Measurements from ENCODE around the gene THEMIS.

THEMIS gene

DNA sequence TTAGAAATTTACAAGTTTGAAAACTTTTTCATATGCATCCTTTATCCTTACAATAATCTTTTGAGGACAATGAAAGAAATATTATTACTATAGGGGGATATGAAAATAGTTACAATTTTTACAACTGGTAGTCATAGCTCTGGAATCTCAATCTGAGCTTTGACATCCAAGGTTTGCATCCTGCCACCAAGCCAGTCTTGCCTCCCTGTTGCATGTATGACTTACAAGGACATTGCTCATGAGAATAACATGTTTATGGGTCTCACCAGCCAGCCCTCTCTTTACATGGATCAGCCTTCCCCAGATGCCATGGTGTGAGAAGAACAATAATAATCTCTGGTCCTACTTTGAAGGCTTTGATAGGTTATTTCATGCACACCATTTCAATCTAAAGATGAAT lies 67.5 kb downstream of the THEMIS start:
- H3K36me3 ChIP-seq (ENCODE audit: control insufficient read depth, insufficient read depth, low read length, severe bottlenecking) = no peaks in the 10 kb centered on the region
- H3K9me3 ChIP-seq (ENCODE audit: control insufficient read depth, low read length) = no peaks in the 10 kb centered on the region
- H3K9ac ChIP-seq (ENCODE audit: low read length) = no peak overlapping the region
- no peaks in the 10 kb centered on the region for H3K27me3 ChIP-seq (replicated peaks; ENCODE audit: control insufficient read depth, insufficient read depth, low read length)
- peaks cover 7% of the 10 kb centered on the region for H3K4me1 ChIP-seq (ENCODE audit: control insufficient read depth, insufficient read depth, low read length)
- no peak overlapping the region for H3K4me3 ChIP-seq (ENCODE audit: low read length)
- DNase-seq (ENCODE audit: low read depth) = no peak

GRCh38 chr6:127832381-127832780 lies 68.5 kb downstream of the THEMIS start:
- Histone ChIP-seq H3K27me3 (replicated peaks; ENCODE audit: control insufficient read depth, insufficient read depth, low read length) (no peaks in the 10 kb centered on the region), H3K4me3 (ENCODE audit: low read length) (no peak overlapping the region), H3K9ac (ENCODE audit: low read length) (no peak overlapping the region), H3K9me3 (ENCODE audit: control insufficient read depth, low read length) (no peaks in the 10 kb centered on the region), H3K4me1 (ENCODE audit: control insufficient read depth, insufficient read depth, low read length) (peaks cover 7% of the 10 kb centered on the region), H3K36me3 (ENCODE audit: control insufficient read depth, insufficient read depth, low read length, severe bottlenecking) (no peaks in the 10 kb centered on the region)
- peak; percentile 66 for DNase-seq (ENCODE audit: low read depth)

GRCh38 chr6:127824061-127824460 lies 76.8 kb downstream of the THEMIS start:
- no peak overlapping the region for H3K9ac ChIP-seq (ENCODE audit: low read length)
- no peaks in the 10 kb centered on the region for H3K36me3 ChIP-seq (ENCODE audit: control insufficient read depth, insufficient read depth, low read length, severe bottlenecking)
- DNase-seq (ENCODE audit: low read depth) = peak; percentile 43
- no peaks in the 10 kb centered on the region for H3K4me1 ChIP-seq (ENCODE audit: control insufficient read depth, insufficient read depth, low read length)
- H3K9me3 ChIP-seq (ENCODE audit: control insufficient read depth, low read length) = no peaks in the 10 kb centered on the region
- no peak overlapping the region for H3K4me3 ChIP-seq (ENCODE audit: low read length)
- H3K27me3 ChIP-seq (replicated peaks; ENCODE audit: control insufficient read depth, insufficient read depth, low read length) = no peaks in the 10 kb centered on the region

- no peaks in the 10 kb centered on the region for H3K36me3 ChIP-seq (ENCODE audit: control insufficient read depth, insufficient read depth, low read length, severe bottlenecking)
- DNase-seq (ENCODE audit: low read depth) = no peak
- no peaks in the 10 kb centered on the region for H3K9me3 ChIP-seq (ENCODE audit: control insufficient read depth, low read length)
- no peaks in the 10 kb centered on the region for H3K27me3 ChIP-seq (replicated peaks; ENCODE audit: control insufficient read depth, insufficient read depth, low read length)
- no peak overlapping the region for H3K9ac ChIP-seq (ENCODE audit: low read length)
- no peak overlapping the region for H3K4me3 ChIP-seq (ENCODE audit: low read length)
- no peaks in the 10 kb centered on the region for H3K4me1 ChIP-seq (ENCODE audit: control insufficient read depth, insufficient read depth, low read length)
Measured at GRCh38 chr6:127821431-127821830, 79.4 kb downstream of the THEMIS start.

DNA sequence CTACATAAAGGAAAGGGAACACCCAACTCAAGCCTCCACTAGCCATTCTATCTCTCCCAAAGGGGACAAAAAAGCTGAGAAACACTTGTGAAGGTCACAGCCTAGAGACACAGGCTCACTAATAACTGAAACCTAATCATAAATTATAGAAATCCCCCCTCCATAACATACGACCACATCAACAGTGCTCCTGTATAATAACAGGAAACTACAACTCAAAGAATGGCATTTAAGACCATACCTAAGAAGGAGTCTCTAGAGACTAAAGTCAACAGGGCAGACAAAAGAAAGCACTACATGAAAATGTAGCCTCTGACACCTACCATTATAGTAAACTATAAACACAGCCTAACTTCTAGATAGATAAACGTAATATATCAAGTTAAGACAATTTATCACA lies 82.7 kb downstream of the THEMIS start:
- no peak overlapping the region for H3K9ac ChIP-seq (ENCODE audit: low read length)
- DNase-seq (ENCODE audit: low read depth) = no peak
- no peaks in the 10 kb centered on the region for H3K9me3 ChIP-seq (ENCODE audit: control insufficient read depth, low read length)
- no peak overlapping the region for H3K4me3 ChIP-seq (ENCODE audit: low read length)
- H3K27me3 ChIP-seq (replicated peaks; ENCODE audit: control insufficient read depth, insufficient read depth, low read length) = no peaks in the 10 kb centered on the region
- H3K4me1 ChIP-seq (ENCODE audit: control insufficient read depth, insufficient read depth, low read length) = no peaks in the 10 kb centered on the region
- H3K36me3 ChIP-seq (ENCODE audit: control insufficient read depth, insufficient read depth, low read length, severe bottlenecking) = no peaks in the 10 kb centered on the region

- H3K9me3 ChIP-seq (ENCODE audit: control insufficient read depth, low read length) = no peaks in the 10 kb centered on the region
- H3K4me3 ChIP-seq (ENCODE audit: low read length) = no peak overlapping the region
- H3K4me1 ChIP-seq (ENCODE audit: control insufficient read depth, insufficient read depth, low read length) = no peaks in the 10 kb centered on the region
- DNase-seq (ENCODE audit: low read depth) = no peak
- H3K36me3 ChIP-seq (ENCODE audit: control insufficient read depth, insufficient read depth, low read length, severe bottlenecking) = no peaks in the 10 kb centered on the region
- no peaks in the 10 kb centered on the region for H3K27me3 ChIP-seq (replicated peaks; ENCODE audit: control insufficient read depth, insufficient read depth, low read length)
- no peak overlapping the region for H3K9ac ChIP-seq (ENCODE audit: low read length)
Measured at GRCh38 chr6:127816643-127817042, 84.2 kb downstream of the THEMIS start.

DNA sequence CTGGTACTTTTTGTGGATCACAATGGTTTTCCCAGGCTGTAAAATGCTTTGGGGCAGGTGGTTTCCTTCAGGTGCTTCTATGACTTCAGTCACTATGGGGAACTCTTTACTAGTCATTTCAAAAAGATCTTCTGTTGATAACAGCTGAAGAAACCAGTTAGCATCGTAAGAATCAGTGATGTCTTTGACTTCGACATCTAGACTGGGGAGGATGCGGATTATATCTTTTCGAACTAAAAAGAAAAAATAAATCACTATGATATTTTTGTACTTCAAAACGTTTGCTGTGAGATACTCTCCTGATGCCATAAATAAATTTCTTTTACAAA lies 87.2 kb downstream of the THEMIS start:
- H3K9me3 ChIP-seq (ENCODE audit: control insufficient read depth, low read length) = no peaks in the 10 kb centered on the region
- no peak overlapping the region for H3K4me3 ChIP-seq (ENCODE audit: low read length)
- no peak for DNase-seq (ENCODE audit: low read depth)
- no peaks in the 10 kb centered on the region for H3K4me1 ChIP-seq (ENCODE audit: control insufficient read depth, insufficient read depth, low read length)
- H3K36me3 ChIP-seq (ENCODE audit: control insufficient read depth, insufficient read depth, low read length, severe bottlenecking) = no peaks in the 10 kb centered on the region
- no peaks in the 10 kb centered on the region for H3K27me3 ChIP-seq (replicated peaks; ENCODE audit: control insufficient read depth, insufficient read depth, low read length)
- H3K9ac ChIP-seq (ENCODE audit: low read length) = no peak overlapping the region

DNA sequence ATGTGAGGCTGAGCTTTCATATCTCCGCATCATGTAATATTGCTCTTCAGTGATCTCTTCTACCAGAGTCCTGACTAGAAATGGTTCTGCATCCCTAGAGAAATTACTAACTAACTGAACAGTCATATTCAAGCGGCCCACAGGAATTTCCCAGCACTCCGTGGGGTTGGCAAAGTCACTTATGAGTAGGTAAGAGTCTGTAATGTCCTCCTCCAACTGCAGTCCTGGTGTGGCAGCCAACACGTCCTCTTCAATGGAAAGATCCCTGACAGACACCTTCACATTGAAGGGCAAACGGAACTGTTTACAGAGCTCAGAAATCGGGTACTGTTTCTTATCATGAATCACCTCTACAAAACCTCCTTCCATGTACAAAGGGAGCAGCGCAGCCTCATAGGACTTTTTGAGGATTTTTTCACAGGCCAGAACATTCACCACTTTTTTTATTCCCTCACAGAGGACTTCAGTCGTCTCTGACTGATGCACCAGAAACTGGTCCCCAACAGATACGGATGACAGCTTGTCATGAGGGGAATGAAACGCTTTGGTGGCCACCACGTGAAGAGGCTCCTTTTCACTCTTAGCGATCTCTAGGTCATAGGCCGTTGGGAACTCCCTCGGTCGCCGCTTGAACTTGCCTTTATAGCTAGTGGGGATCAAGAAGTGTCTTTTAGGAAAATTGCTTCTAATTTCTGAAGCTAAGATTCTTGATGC lies 87.7 kb downstream of the THEMIS start:
- DNase-seq (ENCODE audit: low read depth) = no peak
- H3K4me3 ChIP-seq (ENCODE audit: low read length) = no peak overlapping the region

DNA sequence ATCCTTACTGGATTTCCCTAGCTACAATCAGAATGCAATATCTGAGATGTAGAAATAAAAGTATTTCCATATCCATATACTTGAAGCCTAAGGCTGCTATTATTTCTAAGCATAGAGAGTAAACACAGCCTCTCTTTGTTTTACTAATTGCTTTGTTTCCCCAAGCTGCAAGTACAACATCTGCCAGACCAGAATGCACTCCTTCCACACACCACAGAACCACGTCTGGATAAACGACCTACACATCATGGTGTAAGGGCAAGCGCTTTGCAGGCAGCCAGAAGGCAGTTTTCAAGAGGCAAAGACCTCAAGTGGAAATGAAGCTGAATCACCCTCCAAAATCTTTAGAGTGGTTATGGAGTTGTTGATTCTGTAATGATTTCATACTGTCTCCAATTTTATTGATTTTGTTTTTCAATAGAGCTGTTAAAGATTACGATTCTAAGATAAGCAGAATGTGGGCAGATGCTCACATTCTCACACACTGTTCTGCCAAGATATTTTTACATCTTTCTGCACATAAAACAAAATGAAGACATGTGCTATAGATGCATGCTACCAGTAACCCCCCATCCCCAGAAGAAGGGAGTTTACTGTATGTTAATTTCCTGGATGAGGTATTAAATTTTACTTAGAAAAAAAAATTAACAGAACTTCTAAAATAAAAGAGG lies 88.8 kb downstream of the THEMIS start:
- H3K4me1 ChIP-seq (ENCODE audit: control insufficient read depth, insufficient read depth, low read length) = no peaks in the 10 kb centered on the region
- DNase-seq (ENCODE audit: low read depth) = no peak

More for the DNA sequence above, 87.7 kb downstream of the THEMIS start:
- Histone ChIP-seq H3K4me1 (ENCODE audit: control insufficient read depth, insufficient read depth, low read length) (no peaks in the 10 kb centered on the region), H3K9ac (ENCODE audit: low read length) (no peak overlapping the region), H3K9me3 (ENCODE audit: control insufficient read depth, low read length) (no peaks in the 10 kb centered on the region), H3K27me3 (replicated peaks; ENCODE audit: control insufficient read depth, insufficient read depth, low read length) (no peaks in the 10 kb centered on the region), H3K36me3 (ENCODE audit: control insufficient read depth, insufficient read depth, low read length, severe bottlenecking) (no peaks in the 10 kb centered on the region)

DNA sequence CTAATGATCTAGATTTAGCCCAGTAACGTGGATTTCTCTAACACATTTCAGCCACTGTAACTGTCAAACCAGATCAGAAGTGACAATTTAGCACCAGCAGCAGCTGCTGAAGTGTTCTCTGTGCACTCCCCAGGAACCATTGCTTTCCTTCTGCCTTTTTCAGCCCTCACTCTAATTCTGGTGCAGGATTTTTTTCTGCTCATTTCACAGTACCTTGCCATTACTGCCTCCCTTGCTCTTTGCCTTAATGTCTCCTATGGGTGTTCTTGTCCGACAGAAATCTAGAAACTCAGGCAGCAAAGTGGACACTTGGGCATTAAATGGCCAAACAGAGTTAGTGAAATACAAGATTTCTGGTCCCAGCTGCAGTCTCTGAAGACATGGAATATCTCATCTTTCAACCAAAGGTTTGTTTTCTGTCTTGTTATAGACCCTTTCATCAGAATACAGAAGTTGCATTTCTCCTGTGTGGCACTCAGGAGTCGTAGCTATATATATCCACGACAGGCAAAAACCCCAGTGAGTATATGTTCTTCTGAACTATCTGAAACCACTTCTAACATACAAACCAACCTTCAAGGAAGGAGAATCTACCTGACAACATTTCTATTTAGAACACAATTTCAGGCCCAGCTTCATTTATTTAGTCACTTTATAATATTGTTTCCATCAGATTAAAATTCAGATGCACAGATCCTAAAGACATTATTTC lies 92.9 kb downstream of the THEMIS start:
- Histone ChIP-seq H3K36me3 (ENCODE audit: control insufficient read depth, insufficient read depth, low read length, severe bottlenecking) (no peaks in the 10 kb centered on the region), H3K9ac (ENCODE audit: low read length) (no peak overlapping the region), H3K4me3 (ENCODE audit: low read length) (no peak overlapping the region), H3K4me1 (ENCODE audit: control insufficient read depth, insufficient read depth, low read length) (no peaks in the 10 kb centered on the region), H3K27me3 (replicated peaks; ENCODE audit: control insufficient read depth, insufficient read depth, low read length) (no peaks in the 10 kb centered on the region), H3K9me3 (ENCODE audit: control insufficient read depth, low read length) (peaks cover under 1% of the 10 kb centered on the region)
- no peak for DNase-seq (ENCODE audit: low read depth)

More for the DNA sequence above, 88.8 kb downstream of the THEMIS start:
- H3K36me3 ChIP-seq (ENCODE audit: control insufficient read depth, insufficient read depth, low read length, severe bottlenecking) = no peaks in the 10 kb centered on the region
- no peak overlapping the region for H3K9ac ChIP-seq (ENCODE audit: low read length)
- no peak overlapping the region for H3K4me3 ChIP-seq (ENCODE audit: low read length)
- H3K9me3 ChIP-seq (ENCODE audit: control insufficient read depth, low read length) = no peaks in the 10 kb centered on the region
- H3K27me3 ChIP-seq (replicated peaks; ENCODE audit: control insufficient read depth, insufficient read depth, low read length) = no peaks in the 10 kb centered on the region

DNA sequence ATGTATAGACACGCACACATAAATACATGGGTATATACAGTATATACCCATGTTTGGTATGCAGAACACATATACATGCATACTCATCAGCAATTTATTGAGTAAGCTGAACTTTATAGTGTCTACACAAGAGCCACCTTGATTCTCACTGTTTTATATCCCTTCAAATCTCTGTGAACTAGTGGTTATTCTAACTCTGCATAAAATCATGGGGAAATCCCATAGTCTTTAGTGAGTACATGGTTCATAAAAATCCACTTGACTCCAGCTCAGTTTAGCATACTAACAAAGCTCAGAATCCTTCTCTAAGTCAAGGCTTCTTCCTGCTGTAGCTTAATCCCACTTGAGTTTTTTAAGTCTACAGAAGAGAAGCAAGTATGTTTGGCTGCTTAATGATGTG lies 104.1 kb downstream of the THEMIS start:
- no peak for DNase-seq (ENCODE audit: low read depth)
- no peaks in the 10 kb centered on the region for H3K36me3 ChIP-seq (ENCODE audit: control insufficient read depth, insufficient read depth, low read length, severe bottlenecking)
- peaks cover 12% of the 10 kb centered on the region for H3K27me3 ChIP-seq (replicated peaks; ENCODE audit: control insufficient read depth, insufficient read depth, low read length)
- H3K9me3 ChIP-seq (ENCODE audit: control insufficient read depth, low read length) = no peaks in the 10 kb centered on the region
- H3K4me3 ChIP-seq (ENCODE audit: low read length) = no peak overlapping the region
- H3K9ac ChIP-seq (ENCODE audit: low read length) = no peak overlapping the region
- no peaks in the 10 kb centered on the region for H3K4me1 ChIP-seq (ENCODE audit: control insufficient read depth, insufficient read depth, low read length)
